Measurements from ENCODE around the gene LIMS2.

- no peak for TF ChIP-seq CTCF (IDR thresholded peaks at IDR 0.05)
- TF ChIP-seq POLR2A (IDR thresholded peaks at IDR 0.05): no peak
These were observed 78.9 kb downstream of the LIMS2 start for GRCh38 chr2:127596311-127597045.
